GM23338 (cell line): ENCODE measurements around the gene POGZ. TPM values are rescaled to one million over a fixed set of nuclear protein-coding genes. Genes with fewer than 3 reads are reported as not detected.

Source experiments
- ATAC-seq: fragments of 200-7000 bp; cut with Tn5 transposase; 3 replicates; pipeline ENCODE4 v1.9.1; 2020
- DNase-seq: peaks from one replicate; pipeline ENCODE4 v3.0.0-alpha.2; 2015; ENCODE audit warnings: low spot score
- H2AFZ ChIP-seq: fragments of 200-600 bp; sonication (generic); 2 replicates; pipeline ENCODE4 v1.8.0; 2016; ENCODE audit warnings: antibody characterized with exemption, mild to moderate bottlenecking, moderate library complexity
- H3F3A ChIP-seq: fragments of 200-600 bp; sonication (generic); replicated peaks from 2 replicates; pipeline ENCODE4 v1.8.0; 2017; ENCODE audit warnings: antibody characterized with exemption, mixed run types, low read depth
- H3K27ac ChIP-seq: fragments of 200-600 bp; sonication (generic); 2 replicates; pipeline ENCODE4 v1.6.1; 2016; ENCODE audit warnings: low read depth
- H3K27me3 ChIP-seq: fragments of 200-600 bp; sonication (generic); 2 replicates; pipeline ENCODE4 v1.8.0; 2016; ENCODE audit warnings: mild to moderate bottlenecking, mixed run types, moderate library complexity; ENCODE audit not compliant: insufficient read depth
- H3K36me3 ChIP-seq: fragments of 200-600 bp; sonication (generic); 2 replicates; pipeline ENCODE4 v1.8.0; 2016; ENCODE audit warnings: mild to moderate bottlenecking; ENCODE audit not compliant: insufficient read depth
- H3K4me1 ChIP-seq: fragments of 200-600 bp; sonication (generic); 2 replicates; pipeline ENCODE4 v1.8.0; 2016; ENCODE audit warnings: mild to moderate bottlenecking, moderate library complexity; ENCODE audit not compliant: insufficient read depth
- H3K4me2 ChIP-seq: fragments of 200-600 bp; sonication (generic); 2 replicates; pipeline ENCODE4 v1.7.1; 2017; ENCODE audit warnings: mixed run types
- H3K4me3 ChIP-seq: fragments of 200-600 bp; sonication (generic); 2 replicates; pipeline ENCODE4 v1.6.1; 2016; ENCODE audit warnings: mixed run types
- H3K79me2 ChIP-seq: fragments of 200-600 bp; sonication (generic); replicated peaks from 2 replicates; pipeline ENCODE4 v1.8.0; 2017; ENCODE audit warnings: mild to moderate bottlenecking; ENCODE audit not compliant: insufficient read depth
- H3K9me2 ChIP-seq: fragments of 200-600 bp; sonication (generic); 2 replicates; pipeline ENCODE4 v1.8.0; 2017; ENCODE audit not compliant: insufficient read depth
- H4K20me1 ChIP-seq: fragments of 200-600 bp; sonication (generic); replicated peaks from 2 replicates; pipeline ENCODE4 v1.8.0; 2017; ENCODE audit warnings: mild to moderate bottlenecking; ENCODE audit not compliant: insufficient read depth
- H3K27ac Mint-ChIP-seq: 2 replicates; pipeline ENCODE4 v1.8.0; 2020; ENCODE audit warnings: inconsistent platforms, mild to moderate bottlenecking, moderate library complexity, mixed read lengths
- H3K27me3 Mint-ChIP-seq: 3 replicates; pipeline ENCODE4 v1.8.0; 2022; ENCODE audit warnings: low read depth, mild to moderate bottlenecking, moderate library complexity, mixed read lengths, inconsistent platforms; ENCODE audit not compliant: insufficient read depth, poor library complexity
- H3K36me3 Mint-ChIP-seq: 3 replicates; pipeline ENCODE4 v1.8.0; 2021; ENCODE audit warnings: low read depth, mild to moderate bottlenecking, inconsistent platforms, moderate library complexity, mixed read lengths
- H3K4me1 Mint-ChIP-seq: 3 replicates; pipeline ENCODE4 v1.8.0; 2020; ENCODE audit warnings: mild to moderate bottlenecking, inconsistent platforms, mixed read lengths
- H3K4me3 Mint-ChIP-seq: 3 replicates; pipeline ENCODE4 v1.8.0; 2021; ENCODE audit warnings: moderate library complexity, mild to moderate bottlenecking, inconsistent platforms, mixed read lengths
- H3K9me3 Mint-ChIP-seq: 3 replicates; pipeline ENCODE4 v1.8.0; 2020; ENCODE audit warnings: moderate library complexity, mild to moderate bottlenecking, inconsistent platforms, mixed read lengths
- CREB1 ChIP-seq: fragments of 250-450 bp; sonication (Bioruptor Pico); IDR thresholded peaks from 2 replicates; pipeline ENCODE4 v1.5.0; 2020; ENCODE audit warnings: low read depth, mild to moderate bottlenecking, moderate library complexity
- EZH2phosphoT487 ChIP-seq: fragments of 200-600 bp; sonication (generic); IDR thresholded peaks from one replicate; pipeline ENCODE4 v1.8.1; 2018; ENCODE audit warnings: antibody characterized with exemption; ENCODE audit not compliant: unreplicated experiment
- JUNB ChIP-seq: IDR thresholded peaks from one replicate; pipeline ENCODE4 v1.6.1; 2016; ENCODE audit warnings: antibody characterized with exemption; ENCODE audit not compliant: unreplicated experiment
- NANOG ChIP-seq: IDR thresholded peaks from 2 replicates; pipeline ENCODE4 v1.6.1; 2016; ENCODE audit warnings: antibody characterized with exemption, borderline replicate concordance
- POLR2AphosphoS5 ChIP-seq: IDR thresholded peaks from 2 replicates; pipeline ENCODE4 v1.6.1; 2016; ENCODE audit warnings: antibody characterized with exemption, low read depth
- REST ChIP-seq: IDR thresholded peaks from one replicate; pipeline ENCODE4 v1.6.1; 2018; ENCODE audit warnings: antibody characterized with exemption; ENCODE audit not compliant: unreplicated experiment
- STAT1 ChIP-seq: IDR thresholded peaks from one replicate; pipeline ENCODE4 v1.6.1; 2016; ENCODE audit warnings: antibody characterized with exemption; ENCODE audit not compliant: unreplicated experiment
- ZNF114 ChIP-seq: fragments of 250-450 bp; sonication (Bioruptor Pico); IDR thresholded peaks from 2 replicates; pipeline ENCODE4 v1.5.0; 2020; ENCODE audit warnings: mild to moderate bottlenecking, moderate library complexity
- ZNF331 ChIP-seq: fragments of 250-450 bp; sonication (Bioruptor Pico); IDR thresholded peaks from 2 replicates; pipeline ENCODE4 v1.5.0; 2020; ENCODE audit warnings: low read depth, mild to moderate bottlenecking, moderate library complexity
- polyA plus RNA-seq: library from polyadenylated mRNA; unstranded; fragments of >200 nt; fragmentation: Nextera tagmentation; extraction: Ambion mirVana; gene quantifications from 2 replicates; pipeline ENCODE4 v1.2.1, GENCODE V29; 2016
- total RNA-seq: library from RNA; depleted of rRNA; stranded (reverse); fragments of >200 nt; shearing (Covaris generic); gene quantifications from 2 replicates; pipeline ENCODE4 v1.2.3, GENCODE V29; 2014
- TF ChIP-seq, protein P1 (sequence below): IDR thresholded peaks from 2 replicates; pipeline ENCODE4 v1.6.1; 2016; ENCODE audit warnings: antibody characterized with exemption
- TF ChIP-seq, protein P2 (sequence below), 2 experiments: fragments of 200-600 bp in 1 of 2; sonication (generic) in 1 of 2; conservative IDR thresholded peaks; 2 replicates each; pipeline versions ENCODE4 v1.5.1 to v1.6.1; 2016 to 2017; ENCODE audit warnings: antibody characterized with exemption in 2 of 2, low read depth in 2 of 2, mild to moderate bottlenecking in 2 of 2, moderate library complexity in 1 of 2

Gene POGZ
- total and polyA plus RNA-seq, 2 experiments from 2014 or later, result 47.0 to 72.5 TPM

DNA sequence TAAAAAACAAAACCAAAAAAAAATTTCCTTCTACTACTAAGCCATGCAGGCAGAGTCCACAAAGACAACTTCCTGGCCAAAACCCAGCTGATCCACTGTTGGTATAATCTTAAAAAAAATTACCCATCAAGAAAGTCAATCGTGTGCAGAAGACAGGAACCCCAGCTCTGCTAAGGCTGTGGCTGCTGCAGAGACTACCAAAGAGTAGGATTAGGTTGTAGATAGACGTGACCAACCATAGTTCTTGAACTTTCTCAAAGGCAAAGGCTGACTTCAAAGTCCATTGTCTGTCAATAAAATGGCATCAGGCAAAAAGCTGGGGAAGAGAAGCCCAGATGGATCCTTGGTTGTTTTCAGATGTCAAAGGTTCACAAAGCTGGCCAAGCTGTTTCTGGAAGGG lies 56.5 kb downstream of the POGZ start:
- Histone ChIP-seq H3K36me3 (peaks cover 56% of the 10 kb centered on the region), H3K79me2 (peaks cover 20% of the 10 kb centered on the region), H4K20me1 (peaks cover 35% of the 10 kb centered on the region), H3K4me1 (peaks cover 5% of the 10 kb centered on the region), H3K9me2 (no peaks in the 10 kb centered on the region), H3K4me2 (no peak overlapping the region), H3K27ac (peak overlapping the region; percentile 60; the same call in 1 of the 2 replicates), H3K27me3 (no peaks in the 10 kb centered on the region), H3K4me3 (no peak overlapping the region), H2AFZ (no peak overlapping the region), H3F3A (peaks cover 38% of the 10 kb centered on the region)
- TF ChIP-seq EZH2phosphoT487 (no peak), NANOG (no peak), JUNB (no peak), STAT1 (no peak), ZNF114 (CRISPR knock-in tag) (no peak), POLR2AphosphoS5 (no peak), CREB1 (no peak), ZNF331 (CRISPR knock-in tag) (no peak), REST (no peak)
- TF ChIP-seq, protein P1, sequence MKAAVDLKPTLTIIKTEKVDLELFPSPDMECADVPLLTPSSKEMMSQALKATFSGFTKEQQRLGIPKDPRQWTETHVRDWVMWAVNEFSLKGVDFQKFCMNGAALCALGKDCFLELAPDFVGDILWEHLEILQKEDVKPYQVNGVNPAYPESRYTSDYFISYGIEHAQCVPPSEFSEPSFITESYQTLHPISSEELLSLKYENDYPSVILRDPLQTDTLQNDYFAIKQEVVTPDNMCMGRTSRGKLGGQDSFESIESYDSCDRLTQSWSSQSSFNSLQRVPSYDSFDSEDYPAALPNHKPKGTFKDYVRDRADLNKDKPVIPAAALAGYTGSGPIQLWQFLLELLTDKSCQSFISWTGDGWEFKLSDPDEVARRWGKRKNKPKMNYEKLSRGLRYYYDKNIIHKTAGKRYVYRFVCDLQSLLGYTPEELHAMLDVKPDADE, result no peak
- TF ChIP-seq, protein P2, sequence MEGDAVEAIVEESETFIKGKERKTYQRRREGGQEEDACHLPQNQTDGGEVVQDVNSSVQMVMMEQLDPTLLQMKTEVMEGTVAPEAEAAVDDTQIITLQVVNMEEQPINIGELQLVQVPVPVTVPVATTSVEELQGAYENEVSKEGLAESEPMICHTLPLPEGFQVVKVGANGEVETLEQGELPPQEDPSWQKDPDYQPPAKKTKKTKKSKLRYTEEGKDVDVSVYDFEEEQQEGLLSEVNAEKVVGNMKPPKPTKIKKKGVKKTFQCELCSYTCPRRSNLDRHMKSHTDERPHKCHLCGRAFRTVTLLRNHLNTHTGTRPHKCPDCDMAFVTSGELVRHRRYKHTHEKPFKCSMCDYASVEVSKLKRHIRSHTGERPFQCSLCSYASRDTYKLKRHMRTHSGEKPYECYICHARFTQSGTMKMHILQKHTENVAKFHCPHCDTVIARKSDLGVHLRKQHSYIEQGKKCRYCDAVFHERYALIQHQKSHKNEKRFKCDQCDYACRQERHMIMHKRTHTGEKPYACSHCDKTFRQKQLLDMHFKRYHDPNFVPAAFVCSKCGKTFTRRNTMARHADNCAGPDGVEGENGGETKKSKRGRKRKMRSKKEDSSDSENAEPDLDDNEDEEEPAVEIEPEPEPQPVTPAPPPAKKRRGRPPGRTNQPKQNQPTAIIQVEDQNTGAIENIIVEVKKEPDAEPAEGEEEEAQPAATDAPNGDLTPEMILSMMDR (conservative IDR thresholded peaks at IDR 0.05; ENCODE audit: low read depth in 2 of 2), result no peak
- Mint-ChIP-seq H3K4me1 (peaks cover 5% of the 10 kb centered on the region), H3K9me3 (no peaks in the 10 kb centered on the region), H3K4me3 (no peak overlapping the region), H3K27me3 (peaks cover 16% of the 10 kb centered on the region), H3K36me3 (peaks cover 67% of the 10 kb centered on the region), H3K27ac (no peak overlapping the region)
- DNase-seq, result no peak
- no peak for ATAC-seq

- no peak overlapping the region for H2AFZ ChIP-seq
- peaks cover 48% of the 10 kb centered on the region for H3K36me3 ChIP-seq
- no peak for TF ChIP-seq ZNF331 (CRISPR knock-in tag)
These were observed 57.4 kb downstream of the POGZ start for GRCh38 chr1:151401860-151402259.

More at GRCh38 chr1:151401860-151402259, 57.4 kb downstream of the POGZ start:
- peaks cover 20% of the 10 kb centered on the region for H3K79me2 ChIP-seq
- Mint-ChIP-seq H3K4me1 (peaks cover 5% of the 10 kb centered on the region), H3K27me3 (peaks cover 16% of the 10 kb centered on the region), H3K36me3 (peaks cover 58% of the 10 kb centered on the region), H3K9me3 (no peaks in the 10 kb centered on the region), H3K27ac (no peak overlapping the region), H3K4me3 (no peak overlapping the region)
- no peak overlapping the region for H3K4me2 ChIP-seq
- H3K9me2 ChIP-seq, result no peaks in the 10 kb centered on the region
- ATAC-seq, result no peak
- peaks cover 5% of the 10 kb centered on the region for H3K4me1 ChIP-seq
- no peak for DNase-seq
- H4K20me1 ChIP-seq, result peaks cover 35% of the 10 kb centered on the region
- H3K4me3 ChIP-seq, result no peak overlapping the region
- peak overlapping the region; percentile 60 for H3K27ac ChIP-seq
- no peaks in the 10 kb centered on the region for H3K27me3 ChIP-seq
- H3F3A ChIP-seq, result peaks cover 38% of the 10 kb centered on the region
